Left lung (tissue), 10 donors: ENCODE data around the gene PHKA1. TPM values are rescaled to one million over a fixed set of nuclear protein-coding genes. Genes with fewer than 3 reads are reported as not detected.

Source experiments
- ATAC-seq: fragments of 200-7000 bp; cut with Tn5 transposase; one replicate; pipeline ENCODE4 v1.9.1; 2020; ENCODE audit warnings: moderate library complexity
- DNase-seq, 4 donors: peaks; one replicate each; pipeline ENCODE4 v3.0.0-alpha.2; 2013 to 2020
- H3K27ac ChIP-seq, 2 donors: fragments of 200-600 bp; sonication (generic) in 1 of 2; one replicate each; pipeline versions ENCODE4 v1.5.0 to v1.8.0; 2020 to 2021
- H3K27me3 ChIP-seq, 2 donors: fragments of 200-600 bp; sonication (generic) in 1 of 2; one replicate each; pipeline versions ENCODE4 v1.5.0 to v1.8.0; 2020 to 2021
- H3K36me3 ChIP-seq, 2 donors: fragments of 200-600 bp; sonication (generic) in 1 of 2; one replicate each; pipeline versions ENCODE4 v1.5.0 to v1.8.0; 2020 to 2021
- H3K4me1 ChIP-seq, 2 donors: fragments of 200-600 bp; one replicate each; pipeline ENCODE4 v1.8.0; 2021
- H3K4me3 ChIP-seq, 2 donors: fragments of 200-600 bp; sonication (generic) in 1 of 2; one replicate each; pipeline versions ENCODE4 v1.5.0 to v1.8.0; 2020 to 2021; ENCODE audit warnings: mild to moderate bottlenecking in 1 of 2
- H3K9me3 ChIP-seq, 2 donors: fragments of 200-600 bp; sonication (generic) in 1 of 2; one replicate each; pipeline versions ENCODE4 v1.5.0 to v1.8.0; 2020 to 2021
- CTCF ChIP-seq, 2 donors: fragments of 200-600 bp; sonication (generic) in 1 of 2; IDR thresholded peaks; one replicate each; pipeline versions ENCODE4 v1.5.0 to v1.8.0; 2021; ENCODE audit warnings: antibody characterized with exemption in 2 of 2
- intact Hi-C, 2 donors: fragments of 100-400 bp; cut with DNase I; formaldehyde crosslinking; loops; one replicate each; pipeline versions ENCODE4 v1.11.2 to v1.14.2; 2022
- polyA plus RNA-seq, 6 donors: library from polyadenylated mRNA; unstranded; fragments of 120-200 nt; gene quantifications; one replicate each; pipeline ENCODE4 v1.2.1, GENCODE V29; 2013; ENCODE audit not compliant: insufficient read length in 6 of 6
- total RNA-seq, 2 donors: library from RNA; stranded (reverse); fragmentation: NEBNext Ultra II Directional; extraction: Animal tissue kit (Norgen Biotek cat#: 25700); gene quantifications; one replicate each; pipeline ENCODE4 v1.2.1, GENCODE V29; 2021
- donor health status: DM: no; HTN: yes; CAD: no.
- donor health status: DM: no; HTN: no; CAD: no.

The PHKA1 gene
- total and polyA plus RNA-seq, 8 donors: 2.8 to 5.0 (median 4.5) TPM

- Histone ChIP-seq H3K4me1 (no peaks in the 10 kb centered on the region), H3K27me3 (no peaks in the 10 kb centered on the region), H3K36me3 (no peaks in the 10 kb centered on the region), H3K4me3 (no peak overlapping the region), H3K27ac (no peak overlapping the region), H3K9me3 (no peaks in the 10 kb centered on the region)
- intact Hi-C loops: no loop called here
- TF ChIP-seq CTCF (IDR thresholded peaks at IDR 0.05): no peak
- ATAC-seq: no peak
- no peak for DNase-seq
These were observed 69.2 kb downstream of the PHKA1 start for GRCh38 chrX:72644946-72645345.

- TF ChIP-seq CTCF (IDR thresholded peaks at IDR 0.05): no peak
- ATAC-seq (no peak), DNase-seq (no peak)
- no peaks in the 10 kb centered on the region for H3K9me3 ChIP-seq
- H3K36me3 ChIP-seq: no peaks in the 10 kb centered on the region
- no peaks in the 10 kb centered on the region for H3K4me1 ChIP-seq
- no peak overlapping the region for H3K27ac ChIP-seq
- no peak overlapping the region for H3K4me3 ChIP-seq
- H3K27me3 ChIP-seq: peaks cover 0 to 4% of the 10 kb centered on the region in 2 donors
- intact Hi-C loops: no loop called here
These were observed 72.5 kb downstream of the PHKA1 start for GRCh38 chrX:72641611-72642010.

GRCh38 chrX:72635930-72636329 lies 78.2 kb downstream of the PHKA1 start:
- no peak for TF ChIP-seq CTCF (IDR thresholded peaks at IDR 0.05)
- Histone ChIP-seq H3K27me3 (peaks cover 0 to 4% of the 10 kb centered on the region in 2 donors), H3K27ac (no peak overlapping the region), H3K9me3 (no peaks in the 10 kb centered on the region), H3K4me1 (no peaks in the 10 kb centered on the region), H3K36me3 (no peaks in the 10 kb centered on the region), H3K4me3 (no peak overlapping the region)
- ATAC-seq (no peak), DNase-seq (no peak)
- intact Hi-C loops: no loop called here

- Histone ChIP-seq H3K27ac (no peak overlapping the region), H3K4me3 (no peak overlapping the region), H3K4me1 (no peaks in the 10 kb centered on the region), H3K36me3 (no peaks in the 10 kb centered on the region), H3K9me3 (no peaks in the 10 kb centered on the region), H3K27me3 (peaks cover 0 to 4% of the 10 kb centered on the region in 2 donors)
- DNase-seq: peak in 1 of 4 donors; percentile 10
- TF ChIP-seq CTCF (IDR thresholded peaks at IDR 0.05): no peak
- intact Hi-C loops: no loop called here
- no peak for ATAC-seq
These were observed 79.8 kb downstream of the PHKA1 start for GRCh38 chrX:72634331-72634730.

GRCh38 chrX:72630185-72630584 lies 83.9 kb downstream of the PHKA1 start:
- intact Hi-C loops: no loop called here

More at GRCh38 chrX:72630185-72630584, 83.9 kb downstream of the PHKA1 start:
- no peaks in the 10 kb centered on the region for H3K27me3 ChIP-seq
- DNase-seq: no peak
- H3K36me3 ChIP-seq: no peaks in the 10 kb centered on the region
- no peaks in the 10 kb centered on the region for H3K4me1 ChIP-seq
- no peak overlapping the region for H3K27ac ChIP-seq
- no peak for TF ChIP-seq CTCF (IDR thresholded peaks at IDR 0.05)
- H3K9me3 ChIP-seq: no peaks in the 10 kb centered on the region
- no peak for ATAC-seq
- H3K4me3 ChIP-seq: no peak overlapping the region
